Measurements from ENCODE around the gene KRI1. TPM values are rescaled to one million over a fixed set of nuclear protein-coding genes. Genes with fewer than 3 reads are reported as not detected.

KRI1 gene
- total and polyA plus RNA-seq, 2 donors (not counting 3 experiments of a cell fraction or from before 2014, with no cell fraction given): 6.7 to 25.7 TPM

DNA sequence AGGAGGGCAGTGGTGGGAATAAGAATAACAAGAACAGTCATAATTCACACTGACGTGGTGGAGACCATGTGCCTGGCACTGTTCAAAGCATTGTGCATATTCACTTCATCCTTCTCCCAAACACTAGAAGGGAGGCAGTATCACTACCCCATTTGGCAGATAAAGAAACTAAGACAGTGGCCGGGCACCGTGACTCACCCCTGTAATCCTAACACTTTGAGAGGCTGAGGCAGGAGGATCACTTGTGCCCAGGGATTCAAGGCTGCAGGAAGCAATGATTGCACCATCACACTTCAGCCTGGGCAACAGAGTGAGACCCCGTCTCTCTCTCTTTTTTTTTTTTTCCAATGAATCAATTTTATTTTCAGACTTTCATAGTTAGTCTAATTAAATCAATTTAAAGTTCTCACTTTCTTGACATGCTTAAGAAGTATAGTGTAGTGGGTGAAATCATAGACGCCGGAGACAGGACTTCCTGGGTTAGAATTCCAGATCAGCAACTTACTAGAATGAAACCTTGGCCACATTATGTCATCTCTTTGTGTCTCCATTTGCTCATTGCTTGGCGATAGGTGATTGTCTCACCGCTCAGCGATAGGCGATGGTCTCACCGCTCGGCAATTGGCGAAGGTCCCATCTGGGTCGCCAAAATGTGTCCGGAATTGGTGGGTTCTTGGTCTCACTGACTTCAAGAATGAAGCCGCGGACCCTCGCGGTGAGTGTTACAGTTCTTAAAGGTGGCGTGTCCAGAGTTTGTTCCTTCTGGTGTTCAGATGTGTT, 27.4 kb downstream of the KRI1 start:
- Histone ChIP-seq H3K4me3 (replicated peaks in 1 of 3; ENCODE audit: insufficient read depth in 1 of 3, low read depth in 1 of 3, low read length in 3 of 3) (no peak overlapping the region), H3K9me3 (replicated peaks; ENCODE audit: control insufficient read depth, insufficient read depth, low read length) (no peaks in the 10 kb centered on the region), H3K9me1 (replicated peaks; ENCODE audit: control insufficient read depth, extremely low read depth, insufficient read depth, low read length) (no peaks in the 10 kb centered on the region), H3K36me3 (ENCODE audit: control insufficient read depth in 2 of 2, extremely low read depth in 1 of 2, insufficient read depth in 2 of 2, low read length in 2 of 2) (no peaks in the 10 kb centered on the region), H3K27ac (ENCODE audit: insufficient read depth, low read depth, low read length) (no peak overlapping the region), H3K9ac (replicated peaks; ENCODE audit: extremely low read depth, insufficient read depth, low read length) (no peak overlapping the region), H3K4me1 (ENCODE audit: control insufficient read depth, extremely low read depth, insufficient read depth, low read length) (peaks cover 3% of the 10 kb centered on the region), H4K20me1 (replicated peaks; ENCODE audit: control insufficient read depth, extremely low read depth, insufficient read depth, low read length) (no peaks in the 10 kb centered on the region), H3K4me2 (ENCODE audit: insufficient read depth, low read length) (no peak overlapping the region), H2AFZ (ENCODE audit: low read depth, low read length) (no peak overlapping the region), H3K27me3 (ENCODE audit: control insufficient read depth in 2 of 2, insufficient read depth in 2 of 2, low read length in 2 of 2) (peaks cover 0 to 2% of the 10 kb centered on the region in 2 experiments), H3K79me2 (ENCODE audit: control insufficient read depth, insufficient read depth, low read length) (no peaks in the 10 kb centered on the region)
- no TSS peak for BruUV-seq (replicated peaks)
- TF ChIP-seq, protein P1, sequence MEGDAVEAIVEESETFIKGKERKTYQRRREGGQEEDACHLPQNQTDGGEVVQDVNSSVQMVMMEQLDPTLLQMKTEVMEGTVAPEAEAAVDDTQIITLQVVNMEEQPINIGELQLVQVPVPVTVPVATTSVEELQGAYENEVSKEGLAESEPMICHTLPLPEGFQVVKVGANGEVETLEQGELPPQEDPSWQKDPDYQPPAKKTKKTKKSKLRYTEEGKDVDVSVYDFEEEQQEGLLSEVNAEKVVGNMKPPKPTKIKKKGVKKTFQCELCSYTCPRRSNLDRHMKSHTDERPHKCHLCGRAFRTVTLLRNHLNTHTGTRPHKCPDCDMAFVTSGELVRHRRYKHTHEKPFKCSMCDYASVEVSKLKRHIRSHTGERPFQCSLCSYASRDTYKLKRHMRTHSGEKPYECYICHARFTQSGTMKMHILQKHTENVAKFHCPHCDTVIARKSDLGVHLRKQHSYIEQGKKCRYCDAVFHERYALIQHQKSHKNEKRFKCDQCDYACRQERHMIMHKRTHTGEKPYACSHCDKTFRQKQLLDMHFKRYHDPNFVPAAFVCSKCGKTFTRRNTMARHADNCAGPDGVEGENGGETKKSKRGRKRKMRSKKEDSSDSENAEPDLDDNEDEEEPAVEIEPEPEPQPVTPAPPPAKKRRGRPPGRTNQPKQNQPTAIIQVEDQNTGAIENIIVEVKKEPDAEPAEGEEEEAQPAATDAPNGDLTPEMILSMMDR (IDR thresholded peaks at IDR 0.05; ENCODE audit: extremely low read depth in 1 of 2, insufficient read depth in 1 of 2, low read depth in 1 of 2, low read length in 2 of 2): no peak
- TF ChIP-seq FOS (IDR thresholded peaks at IDR 0.05; ENCODE audit: borderline replicate concordance, insufficient read depth, low read length): no peak
- no peak for TF ChIP-seq POLR2A (IDR thresholded peaks at IDR 0.05; ENCODE audit: low read depth, low read length)
- TF ChIP-seq, protein P2, sequence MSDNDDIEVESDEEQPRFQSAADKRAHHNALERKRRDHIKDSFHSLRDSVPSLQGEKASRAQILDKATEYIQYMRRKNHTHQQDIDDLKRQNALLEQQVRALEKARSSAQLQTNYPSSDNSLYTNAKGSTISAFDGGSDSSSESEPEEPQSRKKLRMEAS (IDR thresholded peaks at IDR 0.05; ENCODE audit: insufficient read depth, insufficient read length): no peak
- TF ChIP-seq EZH2 (IDR thresholded peaks at IDR 0.05; ENCODE audit: borderline replicate concordance, low read depth, low read length, severe bottlenecking): no peak
- TF ChIP-seq MYC (IDR thresholded peaks at IDR 0.05; ENCODE audit: low read depth, low read length): no peak
- no peak for TF ChIP-seq GATA2 (IDR thresholded peaks at IDR 0.05; ENCODE audit: insufficient read depth, insufficient read length, low read depth, low read length)
- no peak for TF ChIP-seq POLR2AphosphoS5 (IDR thresholded peaks at IDR 0.05; ENCODE audit: insufficient read depth, low read depth, low read length)
- no peak for TF ChIP-seq JUN (IDR thresholded peaks at IDR 0.05; ENCODE audit: borderline replicate concordance, insufficient read depth, insufficient read length, low read depth)
- ChIA-PET CTCF (interaction anchor here (0.7 to 1.3 kb wide), 5 partner anchors 11 to 161 kb away, joined by 3 to 9 read pairs (median 4); no protein-coding TSS in a partner anchor), POLR2A (no interaction called here)
- intact Hi-C loops (cut with micrococcal nuclease) (no loop called here), dilution Hi-C loops (cut with MboI; ENCODE audit: extremely low pct_ligation_motif_present, low sequenced_read_pairs) (no loop called here)
- no peak for DNase-seq (ENCODE audit: low read depth, low spot score)
- FAIRE-seq: no peak
